ENCODE results near the gene CFAP97.
"Not testable (repeated sequence)": the region's sequence is repeated elsewhere in the genome, so short reads cannot be mapped to it uniquely, and the experiment has no call there.

Gene CFAP97

GRCh38 chr4:185221912-185222311 lies 18.1 kb upstream of the CFAP97 start:
- DNase-seq, result no peak

- no peak for DNase-seq
Measured at GRCh38 chr4:185221491-185221890, 17.7 kb upstream of the CFAP97 start.

- peak; percentile 93 for DNase-seq
Measured at GRCh38 chr4:185219551-185220344, 15.9 kb upstream of the CFAP97 start.

- no peak for DNase-seq
Measured at GRCh38 chr4:185218312-185218711, 14.5 kb upstream of the CFAP97 start.

GRCh38 chr4:185217408-185217975 lies 13.7 kb upstream of the CFAP97 start:
- no peak for DNase-seq

- DNase-seq, result no peak
Measured at GRCh38 chr4:185215261-185215660, 11.5 kb upstream of the CFAP97 start.

- DNase-seq, result no peak
Measured at GRCh38 chr4:185213877-185214276, 10.1 kb upstream of the CFAP97 start.

GRCh38 chr4:185212581-185212980 lies 8.8 kb upstream of the CFAP97 start:
- no peak for DNase-seq

- DNase-seq, result no peak
Measured at GRCh38 chr4:185211641-185212040, 7.8 kb upstream of the CFAP97 start.

- no peak for DNase-seq
Measured at GRCh38 chr4:185211035-185211434, 7.2 kb upstream of the CFAP97 start.

GRCh38 chr4:185210102-185210981 lies 6.5 kb upstream of the CFAP97 start:
- DNase-seq, result peak; percentile 39

- DNase-seq, result not testable (repeated sequence)
Measured at GRCh38 chr4:185209852-185210101, 6.0 kb upstream of the CFAP97 start.

GRCh38 chr4:185209031-185209851 lies 5.4 kb upstream of the CFAP97 start, which contains the start of gene SNX25:
SNX25 (plus strand) TSS chr4:185209598; CDS start chr4:185209827, 229 bp downstream.
- peak; percentile 72 for DNase-seq

GRCh38 chr4:185207466-185207865 lies 3.7 kb upstream of the CFAP97 start:
- DNase-seq, result peak; percentile 60

GRCh38 chr4:185205697-185206342 lies 2.0 kb upstream of the CFAP97 start:
- DNase-seq, result no peak

GRCh38 chr4:185205073-185205472 lies 1.3 kb upstream of the CFAP97 start:
- DNase-seq, result not testable (repeated sequence)

GRCh38 chr4:185204238-185204910 lies 574 bp upstream of the CFAP97 start:
- DNase-seq, result no peak

GRCh38 chr4:185202984-185203485 lies 765 bp downstream of the CFAP97 start:
- no peak for DNase-seq

- DNase-seq, result peak; percentile 47
Measured at GRCh38 chr4:185201977-185202962, 1.5 kb downstream of the CFAP97 start.

- not testable (repeated sequence) for DNase-seq
Measured at GRCh38 chr4:185198189-185198588, 5.6 kb downstream of the CFAP97 start.
